GM04503 (cell line): ENCODE results near the gene TTC27.
A peak's percentile ranks its signal among the peaks of the same experiment; 100 is the strongest.
"Not testable (repeated sequence)": the region's sequence is repeated elsewhere in the genome, so short reads cannot be mapped to it uniquely, and the experiment has no call there.

Experiments
- DNase-seq: peaks from one replicate; pipeline ENCODE4 v3.0.0-alpha.2; 2012; ENCODE audit warnings: low read depth

Gene TTC27

DNA sequence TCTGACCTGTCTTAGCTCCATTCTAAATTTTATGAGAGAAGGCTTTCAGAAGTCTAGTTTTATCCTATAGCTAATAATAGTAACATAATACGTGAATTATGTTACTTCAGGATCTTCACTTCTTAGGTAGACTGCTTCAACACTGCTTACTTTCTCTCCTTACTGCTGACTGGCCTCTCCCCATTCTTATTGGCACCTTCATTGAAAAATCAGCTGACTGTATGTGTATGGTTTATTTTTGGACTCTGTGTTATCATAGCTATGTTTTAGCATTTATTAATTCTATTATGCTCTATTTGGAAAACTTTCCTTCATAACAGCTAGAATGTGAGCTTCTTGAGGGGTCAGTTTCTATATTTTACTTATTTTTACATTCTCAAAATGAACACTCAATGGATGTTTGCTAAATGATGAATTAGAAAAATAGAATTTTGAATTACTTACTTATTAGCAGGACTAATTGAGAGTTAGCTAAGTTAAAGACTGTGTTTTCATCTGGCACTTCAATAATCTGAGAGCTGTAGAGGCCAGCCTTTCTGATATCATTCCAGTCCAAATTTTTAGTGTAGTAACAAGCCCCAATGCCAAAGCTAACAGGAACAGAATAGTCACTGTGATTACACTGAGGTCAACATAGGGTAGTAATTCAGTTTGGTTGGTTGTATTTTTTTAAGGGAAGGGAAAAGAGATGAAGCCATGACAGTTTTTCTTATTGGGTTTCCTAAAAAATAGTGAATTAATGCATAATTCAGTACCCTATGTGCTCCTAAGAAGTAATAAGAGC, 92.3 kb downstream of the TTC27 start:
- no peak for DNase-seq

DNA sequence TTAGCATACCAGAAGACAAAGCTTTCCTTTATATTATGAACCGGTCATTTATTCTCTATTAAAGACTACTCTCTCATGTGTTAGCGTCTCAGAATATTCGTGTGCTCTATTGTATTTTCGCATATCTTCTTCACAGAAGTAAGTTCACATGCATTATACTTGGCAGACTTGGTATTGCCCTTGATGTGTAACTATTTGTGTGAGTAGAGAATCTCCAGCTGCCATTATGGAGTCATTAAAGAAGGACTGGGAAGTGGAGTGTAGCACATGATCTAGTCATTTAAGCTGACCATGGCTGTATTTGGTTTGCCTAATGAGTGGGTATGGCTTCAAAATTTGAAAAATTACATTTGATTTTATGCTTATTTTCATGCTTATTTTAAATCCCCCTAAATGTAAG, 92.9 kb downstream of the TTC27 start:
- DNase-seq = no peak

DNA sequence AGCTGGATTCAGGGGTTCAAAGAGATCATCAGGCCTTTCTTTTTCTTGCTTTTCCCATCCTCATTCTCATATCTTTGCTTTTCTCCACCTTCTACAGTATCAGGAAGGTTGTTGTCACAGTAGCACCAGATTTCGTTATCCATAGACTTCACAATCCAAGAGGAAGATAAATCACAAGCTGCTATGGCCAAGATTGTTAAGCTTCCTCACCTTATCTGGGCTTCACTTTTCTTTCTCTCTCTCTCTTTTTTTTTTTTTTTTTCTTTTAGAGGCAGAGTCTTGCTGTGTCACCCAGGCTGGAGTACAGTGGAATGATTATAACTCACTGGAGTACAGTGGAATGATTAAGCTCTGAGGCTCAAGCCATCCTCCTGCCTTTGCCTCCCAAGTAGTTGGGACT, 93.5 kb downstream of the TTC27 start:
- DNase-seq = no peak

DNA sequence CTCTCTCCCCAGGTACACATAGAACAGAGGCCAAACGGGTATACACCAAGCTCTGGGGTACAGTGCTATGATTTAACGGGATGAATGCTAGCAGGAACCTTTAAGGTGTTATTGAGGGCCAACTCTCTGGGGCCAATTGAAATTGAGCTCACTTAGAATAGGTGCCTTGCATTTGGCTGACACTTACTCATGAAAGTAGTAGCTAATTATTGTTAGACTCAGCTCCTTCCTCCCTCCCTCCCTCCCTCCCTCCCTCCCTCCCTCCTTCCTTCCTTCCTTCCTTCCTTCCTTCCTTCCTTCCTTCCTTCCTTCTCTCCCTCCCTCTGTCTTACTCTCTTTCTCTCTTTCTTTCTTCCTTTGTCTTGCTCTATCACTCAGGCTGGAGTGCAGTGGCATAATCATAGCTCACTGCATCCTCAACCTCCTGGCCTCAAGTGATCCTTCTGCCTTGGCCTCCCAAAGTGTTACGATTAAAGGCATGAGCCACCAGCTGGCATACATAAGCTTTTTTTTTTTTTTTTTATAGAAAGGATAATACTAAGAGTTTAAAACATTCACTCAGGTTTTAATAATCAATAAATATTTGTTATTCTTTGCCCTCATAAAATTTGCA, 95.7 kb downstream of the TTC27 start:
- DNase-seq = no peak

DNA sequence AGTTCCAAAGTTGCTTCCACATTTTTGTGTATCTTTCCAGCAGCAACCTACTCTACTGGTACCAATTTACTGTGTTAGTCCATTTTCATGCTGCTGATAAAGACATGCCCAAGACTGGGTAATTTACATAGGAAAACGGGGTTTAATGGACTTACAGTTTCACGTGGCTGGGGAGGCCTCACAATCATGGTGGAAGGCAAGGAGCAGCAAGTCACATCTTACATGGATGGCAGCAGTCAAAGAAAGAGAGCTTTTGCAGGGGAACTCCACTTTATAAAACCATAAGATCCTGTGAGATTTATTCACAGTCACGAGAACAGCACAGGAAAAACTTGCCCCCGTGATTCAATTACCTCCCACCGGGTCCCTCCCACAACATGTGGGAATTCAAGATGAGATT, 98.8 kb downstream of the TTC27 start:
- DNase-seq = not testable (repeated sequence)

DNA sequence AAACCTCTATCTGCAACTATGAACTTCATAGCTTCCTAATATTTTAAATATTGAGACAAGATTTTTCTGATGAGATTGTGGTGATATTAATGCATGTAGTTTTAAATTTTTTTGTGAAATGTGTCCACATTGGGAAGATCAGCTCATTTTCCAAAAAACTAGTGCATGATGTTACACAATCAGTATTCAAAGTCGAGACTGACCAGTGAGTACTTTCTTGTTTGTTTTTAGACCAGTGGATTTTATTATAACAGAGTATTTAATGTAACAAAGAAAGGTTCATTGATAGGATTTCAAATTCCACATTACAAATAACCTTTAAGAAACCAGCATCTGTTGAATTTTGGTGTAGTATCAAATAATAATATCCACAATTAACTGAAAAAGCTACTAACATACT, 99.3 kb downstream of the TTC27 start:
- DNase-seq = no peak

DNA sequence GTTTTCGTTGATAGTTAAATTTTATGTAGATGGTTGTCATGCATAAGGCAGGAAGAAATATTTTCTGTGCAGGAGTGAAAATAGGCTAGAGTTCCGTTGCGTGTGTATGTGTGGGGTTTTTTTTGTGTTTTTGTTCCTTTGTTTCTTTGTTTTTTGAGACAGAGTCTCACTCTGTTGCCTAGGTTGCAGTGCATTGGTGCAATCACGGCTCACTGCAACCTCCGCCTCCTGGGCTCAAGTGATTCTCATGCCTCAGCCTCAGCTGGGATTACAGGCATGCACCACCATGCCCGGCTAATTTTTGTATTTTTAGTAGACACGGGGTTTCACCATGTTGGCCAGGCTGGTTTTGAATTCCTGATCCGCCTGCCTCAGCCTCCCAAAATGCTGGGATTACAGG, 103.1 kb downstream of the TTC27 start:
- DNase-seq = not testable (repeated sequence)

DNA sequence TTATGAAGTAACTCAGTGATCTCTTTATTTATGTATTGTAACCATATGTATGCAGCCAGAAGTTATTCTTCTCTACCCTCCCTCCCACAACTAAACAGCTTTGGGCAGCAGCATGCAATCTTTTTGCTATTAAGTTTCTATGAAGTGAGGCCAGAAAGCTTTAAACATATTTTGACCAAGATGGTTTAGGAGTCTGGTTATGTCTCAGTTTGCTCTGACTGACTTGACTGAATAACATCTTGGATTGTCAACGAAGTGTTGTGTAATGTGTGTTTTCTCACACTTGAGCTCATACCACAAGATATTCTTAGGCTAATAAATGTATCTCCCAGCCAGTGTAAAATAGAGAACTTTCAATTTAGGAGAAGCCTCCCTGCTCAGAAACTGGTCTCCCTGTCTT, 104.3 kb downstream of the TTC27 start:
- no peak for DNase-seq

DNA sequence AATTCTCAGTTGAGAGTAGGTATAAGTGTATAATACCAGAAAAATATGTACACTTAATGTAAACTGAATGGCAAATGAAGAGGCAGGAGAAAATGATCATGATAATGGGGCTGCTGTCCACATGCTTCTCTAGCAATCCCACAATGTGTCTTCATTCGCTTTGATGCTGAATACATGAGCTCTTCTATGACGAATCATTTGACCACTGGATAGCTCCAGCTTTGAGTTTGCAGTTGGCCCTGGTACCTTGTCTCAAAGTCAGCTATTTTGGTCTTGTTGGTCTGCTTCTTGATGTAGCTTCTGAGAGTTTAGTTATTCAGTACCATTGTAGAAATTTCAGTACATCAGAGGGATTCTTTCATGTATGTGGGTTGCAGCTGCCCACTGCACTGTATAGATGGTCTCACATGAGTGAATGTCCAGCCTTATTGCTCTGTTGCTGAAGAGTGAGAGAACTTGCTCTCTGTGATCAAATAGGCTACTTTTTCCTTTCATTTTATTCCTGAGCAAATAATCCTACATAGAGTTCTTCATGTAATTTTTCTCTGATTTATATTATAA, 105.1 kb downstream of the TTC27 start:
- no peak for DNase-seq

DNA sequence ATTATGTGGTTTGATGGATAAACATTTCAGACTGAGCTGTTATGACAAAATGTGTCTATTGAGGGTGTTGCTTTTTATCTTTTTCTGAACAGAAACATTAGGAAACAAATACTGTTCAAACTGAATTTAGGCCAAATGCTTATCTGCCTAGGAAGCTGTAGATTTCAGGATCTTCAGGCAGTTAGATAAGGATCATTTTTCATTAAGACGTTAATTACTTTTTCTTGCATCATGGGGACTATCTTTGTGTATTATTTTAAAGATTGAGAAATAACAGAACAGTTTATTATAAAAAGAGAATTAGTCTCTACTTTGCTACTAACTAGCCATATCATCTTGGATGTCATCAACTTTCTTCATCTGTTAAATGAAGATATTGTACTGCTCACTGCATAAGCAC, 107.5 kb downstream of the TTC27 start:
- no peak for DNase-seq

DNA sequence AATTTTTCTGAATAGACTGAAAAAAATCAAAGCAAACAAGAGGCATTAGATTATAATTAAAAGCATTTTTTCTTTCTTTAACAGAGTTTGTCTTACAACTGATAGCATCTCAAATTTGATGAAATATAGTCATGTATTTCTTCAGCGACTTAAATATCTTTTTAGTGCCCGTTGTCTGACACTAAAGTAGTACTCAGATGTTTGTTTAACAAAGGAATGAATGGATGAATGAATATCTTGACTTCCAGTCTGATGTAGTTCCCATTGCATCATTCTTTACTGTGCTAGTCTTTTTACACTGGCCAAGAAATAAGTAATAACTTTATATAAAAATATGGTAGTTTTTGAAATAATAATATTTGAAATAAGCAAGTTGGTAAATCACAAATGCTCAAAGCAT, 111.1 kb downstream of the TTC27 start:
- no peak for DNase-seq

DNA sequence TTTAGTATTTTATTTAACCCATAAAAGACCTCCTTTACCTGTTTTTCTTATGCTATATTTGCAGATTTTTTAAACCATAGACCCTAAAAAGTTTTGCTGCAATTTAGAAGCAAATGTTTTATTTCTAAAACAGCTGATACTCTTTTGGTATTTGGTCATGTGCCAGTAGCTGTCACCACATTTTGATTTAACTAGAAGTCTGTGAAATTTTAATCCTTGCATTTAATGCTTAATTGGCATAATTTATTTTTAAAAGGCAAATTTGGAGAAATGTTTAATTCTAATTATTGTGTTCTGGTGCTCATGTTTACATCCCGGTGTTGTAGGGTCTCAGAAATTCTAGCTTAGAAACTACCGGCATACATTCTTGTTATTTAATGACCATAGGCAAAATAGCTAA, 111.8 kb downstream of the TTC27 start:
- DNase-seq = no peak

DNA sequence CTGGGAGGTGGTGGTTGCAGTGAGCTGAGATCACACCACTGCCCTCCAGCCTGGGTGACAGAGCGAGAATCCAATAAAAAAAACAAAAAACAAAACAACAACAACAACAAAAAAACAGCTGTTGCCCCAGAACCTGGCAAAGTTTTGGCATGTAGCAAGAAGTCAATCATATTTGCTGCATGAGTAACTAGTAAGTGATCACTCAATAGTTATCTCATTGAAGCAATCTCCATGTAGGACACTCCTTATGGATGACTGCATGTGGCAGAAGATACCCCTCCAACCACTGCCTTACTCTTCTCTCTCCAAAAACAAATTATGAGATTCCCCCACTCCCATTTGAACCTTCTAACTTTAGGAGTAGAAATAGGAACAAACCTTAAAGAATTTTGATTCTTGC, 113.7 kb downstream of the TTC27 start:
- DNase-seq = no peak

DNA sequence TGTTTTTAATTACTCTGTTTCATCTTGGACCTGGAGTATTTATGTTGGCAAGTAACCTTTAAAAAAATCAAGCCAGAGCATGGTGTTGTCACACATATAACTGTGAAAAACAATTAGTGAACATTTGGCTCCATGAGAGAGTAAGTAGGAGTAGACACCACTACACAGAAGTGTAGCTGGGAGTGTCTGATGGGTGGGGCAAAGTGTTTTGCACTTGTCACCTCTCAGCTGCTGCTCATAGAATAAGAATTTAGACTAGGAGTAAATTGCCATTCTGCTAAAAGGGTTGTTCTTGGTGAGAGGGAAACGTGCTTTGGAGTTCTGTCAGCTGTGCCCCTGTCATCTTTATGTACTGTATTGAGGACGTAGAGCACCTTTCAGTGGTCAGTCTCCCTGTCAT, 114.5 kb downstream of the TTC27 start:
- no peak for DNase-seq

DNA sequence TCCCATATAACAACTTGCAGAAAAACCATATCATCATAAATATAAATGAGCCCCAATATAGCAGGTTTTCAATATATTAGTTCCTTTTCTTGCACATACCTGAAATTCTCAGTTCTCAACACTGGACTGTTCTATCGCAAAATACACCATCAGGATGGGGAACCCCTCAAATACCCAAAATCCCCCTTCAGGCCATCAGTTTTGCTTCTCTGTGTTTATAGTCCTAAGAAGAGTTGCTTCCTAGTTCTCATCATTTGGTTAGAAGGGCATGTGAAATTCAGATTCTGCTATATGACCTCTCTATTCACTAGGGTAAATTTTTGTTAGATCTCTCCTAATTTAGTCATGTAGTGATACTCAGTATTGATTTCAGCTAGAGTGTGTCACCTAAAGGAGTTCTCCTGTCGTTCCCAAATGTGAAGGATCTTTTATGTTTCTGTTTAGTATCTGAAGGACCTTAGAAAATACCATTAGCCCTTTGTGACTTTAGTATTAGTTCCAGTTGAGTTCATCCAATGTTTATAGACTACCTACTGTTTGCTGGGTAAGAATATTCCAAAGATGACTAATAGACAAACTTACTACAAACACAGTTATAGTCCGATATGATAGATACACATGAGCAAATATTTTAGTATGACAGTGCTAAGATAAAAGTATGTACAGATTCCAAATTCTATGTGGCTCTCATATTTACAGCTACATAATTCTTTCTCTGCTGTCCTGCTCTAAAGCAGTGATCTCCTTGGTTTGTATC, 115.8 kb downstream of the TTC27 start:
- no peak for DNase-seq

DNA sequence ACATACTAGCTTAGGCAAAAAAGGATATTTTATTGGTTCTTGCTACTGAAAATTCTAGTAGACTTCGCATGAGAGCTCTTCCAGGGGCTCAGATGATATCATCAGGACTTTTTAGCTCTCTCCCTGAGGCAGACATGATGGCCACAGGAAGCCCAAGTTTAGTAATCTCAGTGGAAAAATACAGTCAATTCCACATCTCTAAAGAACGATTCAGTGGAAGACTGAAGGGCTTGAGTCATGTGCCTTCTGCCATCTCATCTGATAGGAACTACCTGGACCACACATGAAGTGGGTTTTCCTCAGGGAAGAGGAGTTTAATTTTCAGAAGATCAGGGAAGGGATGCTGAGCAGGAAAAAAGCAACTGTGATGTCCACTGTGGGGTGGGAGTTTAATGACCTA, 117.3 kb downstream of the TTC27 start:
- no peak for DNase-seq

DNA sequence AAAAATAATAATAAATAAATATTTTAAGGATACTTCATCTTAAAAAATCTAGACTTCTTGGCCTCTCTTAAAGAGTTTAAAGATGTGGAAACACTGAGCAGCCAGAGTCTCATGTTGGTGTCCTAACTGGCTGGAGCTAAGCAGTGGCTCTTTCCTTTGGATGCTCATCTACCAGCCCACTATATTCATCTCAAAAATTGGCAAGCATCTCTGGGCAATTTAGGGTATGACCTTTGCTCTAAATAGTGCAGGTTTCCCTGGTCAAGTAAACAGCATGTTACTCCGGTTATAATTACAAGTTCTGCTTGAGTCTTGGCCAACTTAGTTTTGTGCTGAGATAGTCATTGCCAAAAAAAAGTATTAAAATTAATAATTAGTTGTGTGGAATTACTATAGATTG, 117.8 kb downstream of the TTC27 start:
- no peak for DNase-seq

DNA sequence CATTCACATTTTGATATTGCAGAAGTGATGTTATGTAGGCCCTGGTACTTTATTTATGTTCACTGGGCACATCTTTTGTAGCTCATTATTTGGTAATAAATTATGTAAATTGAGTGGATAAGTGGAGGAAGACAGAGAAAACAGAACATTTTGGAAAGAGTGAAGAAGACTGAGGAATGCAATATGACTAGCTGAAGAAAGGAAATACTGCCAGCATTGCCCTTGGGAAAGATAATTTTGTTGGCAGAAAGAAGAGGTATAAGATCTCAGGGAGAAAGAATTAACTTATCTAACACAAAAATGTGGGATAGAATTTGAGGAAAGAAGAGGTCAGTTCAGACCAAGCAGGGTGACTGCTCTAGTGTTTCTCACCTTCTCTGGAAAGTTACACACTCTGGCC, 118.8 kb downstream of the TTC27 start:
- peak; percentile 72 for DNase-seq

DNA sequence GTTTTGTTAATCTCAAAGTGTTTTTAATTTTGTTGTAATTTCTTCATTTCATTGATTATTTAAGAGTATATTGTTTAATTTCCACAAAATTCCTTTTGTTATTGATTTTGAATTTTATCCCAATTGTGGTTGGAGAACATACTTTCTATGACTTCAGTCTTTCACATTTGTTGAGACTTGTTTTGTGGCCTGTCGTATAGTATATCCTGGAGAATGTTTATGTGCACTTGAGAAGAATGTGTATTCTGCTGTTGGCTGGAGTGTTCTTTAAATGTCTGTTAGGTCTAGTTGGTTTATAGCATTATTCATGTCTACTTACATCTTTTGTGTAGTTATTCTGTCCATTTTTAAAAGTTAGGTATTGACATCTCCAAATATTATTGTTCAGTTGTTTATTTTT, 120.3 kb downstream of the TTC27 start:
- no peak for DNase-seq

DNA sequence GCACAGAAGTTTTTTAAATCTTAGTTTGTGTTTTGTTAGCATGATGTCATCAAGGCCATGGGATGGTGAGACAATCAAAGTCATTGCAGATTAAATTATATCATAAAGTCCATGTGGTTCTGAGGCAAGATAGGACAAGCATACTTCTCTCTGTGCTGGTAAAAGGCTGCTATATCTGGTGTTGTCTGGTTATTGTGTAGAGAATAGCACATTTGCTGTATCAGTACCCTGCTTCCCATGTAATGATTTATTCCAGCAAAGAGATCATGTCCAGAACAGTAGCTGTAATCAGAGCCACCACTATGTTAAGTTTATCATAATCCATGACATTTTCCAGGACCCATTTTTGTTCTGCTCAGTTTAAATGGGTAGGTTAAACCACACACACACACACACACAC, 123.0 kb downstream of the TTC27 start:
- DNase-seq = no peak

DNA sequence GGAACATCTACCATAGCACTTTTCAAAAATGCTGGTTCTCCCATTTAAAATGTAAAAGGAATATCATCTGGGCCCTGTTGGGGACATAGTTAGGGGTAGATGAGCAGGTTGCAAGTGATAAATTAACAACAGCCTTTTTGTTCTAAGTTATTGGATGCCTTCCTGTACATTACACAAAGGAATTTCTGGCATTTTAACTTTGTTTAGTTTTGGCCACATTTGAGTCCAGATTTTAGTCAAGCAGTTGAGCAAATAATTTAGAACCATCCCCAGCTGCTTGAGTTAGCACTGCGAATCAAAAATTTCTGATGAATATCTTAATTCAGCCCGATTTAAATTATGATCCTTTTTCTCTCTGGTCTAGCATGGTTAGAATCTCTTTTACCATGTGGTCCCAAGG, 124.4 kb downstream of the TTC27 start:
- no peak for DNase-seq

DNA sequence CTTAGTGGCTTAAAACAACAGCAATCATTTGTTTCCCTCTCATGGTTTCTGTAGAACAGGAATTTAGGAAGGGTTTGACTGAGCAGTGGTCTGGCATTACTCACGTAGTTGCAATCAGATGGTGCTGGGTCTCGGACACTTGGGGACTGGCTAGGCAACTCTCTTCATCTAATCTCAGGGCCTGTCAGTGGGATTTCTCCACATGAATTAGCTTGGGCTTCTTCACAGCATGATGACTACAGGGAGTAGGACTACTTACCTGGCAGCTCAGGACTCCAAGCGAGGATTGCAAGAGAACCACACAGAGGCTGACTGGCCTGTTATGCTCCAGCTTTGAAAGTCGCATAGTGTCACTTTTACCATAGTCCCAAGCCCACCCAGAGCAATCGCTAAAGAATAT, 125.1 kb downstream of the TTC27 start:
- no peak for DNase-seq

DNA sequence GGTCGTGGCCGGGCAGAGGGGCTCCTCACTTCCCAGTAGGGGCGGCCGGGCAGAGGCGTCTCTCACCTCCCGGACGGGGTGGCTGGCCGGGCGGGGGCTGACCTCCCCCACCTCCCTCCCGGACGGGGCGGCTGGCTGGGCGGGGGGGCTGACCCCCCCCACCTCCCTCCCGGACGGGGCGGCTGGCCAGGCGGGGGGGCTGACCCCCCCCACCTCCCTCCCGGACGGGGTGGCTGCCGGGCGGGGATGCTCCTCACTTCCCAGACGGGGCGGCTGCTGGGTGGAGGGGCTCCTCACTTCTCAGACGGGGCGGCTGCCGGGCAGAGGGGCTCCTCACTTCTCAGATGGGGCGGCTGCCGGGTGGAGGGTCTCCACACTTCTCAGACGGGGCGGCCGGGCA, 126.8 kb downstream of the TTC27 start:
- DNase-seq = not testable (repeated sequence)
